ENCODE data around the gene SHCBP1L. TPM values are rescaled to one million over a fixed set of nuclear protein-coding genes. Genes with fewer than 3 reads are reported as not detected.
"Not testable (repeated sequence)": the region's sequence is repeated elsewhere in the genome, so short reads cannot be mapped to it uniquely, and the experiment has no call there.

The SHCBP1L gene
- total RNA-seq, 4 donors from 2014 or later = 1.0 TPM; not detected in 3

DNA sequence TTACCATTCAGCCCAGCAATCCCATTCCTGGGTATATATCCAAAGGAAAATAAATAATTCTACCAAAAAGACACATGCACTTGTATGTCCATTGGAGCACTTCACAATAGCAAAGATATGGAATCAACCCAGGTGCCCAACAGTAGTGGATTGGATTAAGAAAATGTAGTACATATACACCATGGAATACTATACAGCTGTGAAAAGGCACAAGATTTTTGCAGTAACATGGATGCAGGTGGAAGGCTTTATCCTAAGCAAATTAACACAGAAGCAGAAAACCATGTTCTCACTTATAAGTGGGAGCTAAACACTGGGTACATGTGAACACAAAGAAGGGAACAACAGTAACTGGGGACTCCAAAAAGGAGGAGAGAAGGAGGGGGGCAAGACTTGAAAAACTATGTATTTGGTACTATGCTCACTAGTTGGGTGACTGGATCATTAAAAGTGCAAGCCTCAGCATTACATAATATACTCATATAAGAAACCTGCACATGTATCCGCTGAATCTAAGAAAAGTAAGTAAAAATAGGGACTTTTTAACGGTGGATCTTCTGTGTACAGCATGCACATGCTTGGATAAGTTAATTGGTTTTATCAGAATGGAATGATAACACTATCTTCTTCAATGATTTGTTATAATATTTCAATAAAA is 3.9 kb upstream of the SHCBP1L start:
- Histone ChIP-seq H3K36me3 (no peaks in the 10 kb centered on the region), H3K27me3 (peaks cover 0 to 8% of the 10 kb centered on the region in 2 donors), H3K9me3 (no peaks in the 10 kb centered on the region), H3K4me1 (no peaks in the 10 kb centered on the region), H3K4me3 (no peak overlapping the region), H3K27ac (no peak overlapping the region)
- TF ChIP-seq, protein P1, sequence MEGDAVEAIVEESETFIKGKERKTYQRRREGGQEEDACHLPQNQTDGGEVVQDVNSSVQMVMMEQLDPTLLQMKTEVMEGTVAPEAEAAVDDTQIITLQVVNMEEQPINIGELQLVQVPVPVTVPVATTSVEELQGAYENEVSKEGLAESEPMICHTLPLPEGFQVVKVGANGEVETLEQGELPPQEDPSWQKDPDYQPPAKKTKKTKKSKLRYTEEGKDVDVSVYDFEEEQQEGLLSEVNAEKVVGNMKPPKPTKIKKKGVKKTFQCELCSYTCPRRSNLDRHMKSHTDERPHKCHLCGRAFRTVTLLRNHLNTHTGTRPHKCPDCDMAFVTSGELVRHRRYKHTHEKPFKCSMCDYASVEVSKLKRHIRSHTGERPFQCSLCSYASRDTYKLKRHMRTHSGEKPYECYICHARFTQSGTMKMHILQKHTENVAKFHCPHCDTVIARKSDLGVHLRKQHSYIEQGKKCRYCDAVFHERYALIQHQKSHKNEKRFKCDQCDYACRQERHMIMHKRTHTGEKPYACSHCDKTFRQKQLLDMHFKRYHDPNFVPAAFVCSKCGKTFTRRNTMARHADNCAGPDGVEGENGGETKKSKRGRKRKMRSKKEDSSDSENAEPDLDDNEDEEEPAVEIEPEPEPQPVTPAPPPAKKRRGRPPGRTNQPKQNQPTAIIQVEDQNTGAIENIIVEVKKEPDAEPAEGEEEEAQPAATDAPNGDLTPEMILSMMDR (IDR thresholded peaks at IDR 0.05) = no peak
- TF ChIP-seq POLR2A (IDR thresholded peaks at IDR 0.05) = no peak
- DNase-seq = no peak
- intact Hi-C loops (cut with DNase I; ENCODE audit: low total_unique reads) = no loop called here

DNA sequence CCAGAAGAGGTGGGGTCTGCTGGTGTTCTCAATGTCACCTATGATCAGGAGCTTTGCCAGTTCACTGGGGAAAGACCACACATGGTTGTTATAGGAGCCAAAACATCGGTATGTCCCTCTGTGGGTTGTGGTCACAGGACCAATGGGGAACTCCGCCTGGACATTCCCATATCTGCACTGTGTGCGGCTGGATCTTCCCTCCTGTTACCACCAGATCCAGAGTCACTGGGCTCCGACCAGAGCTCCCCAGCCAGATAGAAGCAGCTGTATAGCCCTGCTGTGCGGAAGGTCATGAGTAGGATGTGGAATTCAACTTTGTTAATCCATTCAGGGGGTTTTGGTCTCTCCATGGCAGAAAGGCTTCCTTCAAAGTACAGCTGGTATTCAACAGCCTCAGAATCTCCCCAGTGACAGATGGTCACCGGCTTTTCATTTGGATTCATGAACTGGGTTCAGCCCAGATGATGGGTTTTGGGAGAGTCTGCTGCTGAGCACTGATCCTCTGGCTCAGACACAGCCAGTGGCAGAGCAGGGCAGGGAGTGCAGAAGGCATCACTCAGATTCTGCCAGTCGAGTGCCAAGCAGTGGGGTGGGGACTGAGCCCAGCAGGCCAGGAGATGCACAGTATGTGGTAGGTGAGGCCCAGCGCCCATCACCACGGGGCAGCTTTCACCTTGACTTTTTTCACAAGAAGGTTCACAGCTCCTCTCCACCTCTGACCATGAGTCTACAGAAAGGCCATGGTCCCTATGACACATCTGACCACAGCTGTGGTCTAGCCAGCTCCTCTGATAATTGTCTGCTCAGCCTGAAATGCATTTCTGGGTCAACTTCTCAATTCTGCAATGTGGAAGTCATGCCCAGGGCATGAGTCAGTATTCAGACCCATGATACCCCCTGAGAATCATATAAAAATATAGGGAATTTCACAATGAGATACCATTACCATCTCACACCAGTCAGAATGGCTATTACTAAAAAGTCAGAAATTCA is 2.9 kb upstream of the SHCBP1L start:
- no peak overlapping the region for H3K27ac ChIP-seq
- TF ChIP-seq POLR2A (IDR thresholded peaks at IDR 0.05) = no peak
- TF ChIP-seq, protein P1 (IDR thresholded peaks at IDR 0.05) = no peak
- DNase-seq = no peak
- no peak overlapping the region for H3K4me3 ChIP-seq
- no peaks in the 10 kb centered on the region for H3K9me3 ChIP-seq
- intact Hi-C loops (cut with DNase I; ENCODE audit: low total_unique reads) = no loop called here
- H3K36me3 ChIP-seq = no peaks in the 10 kb centered on the region
- peaks cover 9 to 11% of the 10 kb centered on the region in 2 donors for H3K27me3 ChIP-seq
- no peaks in the 10 kb centered on the region for H3K4me1 ChIP-seq

DNA sequence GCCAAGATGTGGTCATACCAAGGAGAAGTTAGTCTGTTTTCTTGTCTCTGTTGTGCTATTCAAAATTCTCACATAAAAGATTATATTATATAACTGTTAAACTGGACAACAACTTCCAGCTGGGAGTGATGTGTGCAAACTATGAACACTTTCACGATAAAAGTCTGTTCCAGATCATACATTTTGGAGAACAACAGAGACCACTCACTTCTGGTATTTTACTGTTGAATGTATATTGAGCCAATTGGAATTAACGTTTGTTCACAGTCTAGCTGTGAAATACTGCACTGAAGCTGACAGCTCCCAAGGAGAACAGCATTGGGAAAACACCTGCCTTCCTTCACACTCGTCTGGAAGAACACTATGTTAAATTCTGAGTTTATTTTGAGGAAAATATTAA is 860 bp upstream of the SHCBP1L start:
- no peak overlapping the region for H3K4me3 ChIP-seq
- intact Hi-C loops (cut with DNase I; ENCODE audit: low total_unique reads) = no loop called here

DNA sequence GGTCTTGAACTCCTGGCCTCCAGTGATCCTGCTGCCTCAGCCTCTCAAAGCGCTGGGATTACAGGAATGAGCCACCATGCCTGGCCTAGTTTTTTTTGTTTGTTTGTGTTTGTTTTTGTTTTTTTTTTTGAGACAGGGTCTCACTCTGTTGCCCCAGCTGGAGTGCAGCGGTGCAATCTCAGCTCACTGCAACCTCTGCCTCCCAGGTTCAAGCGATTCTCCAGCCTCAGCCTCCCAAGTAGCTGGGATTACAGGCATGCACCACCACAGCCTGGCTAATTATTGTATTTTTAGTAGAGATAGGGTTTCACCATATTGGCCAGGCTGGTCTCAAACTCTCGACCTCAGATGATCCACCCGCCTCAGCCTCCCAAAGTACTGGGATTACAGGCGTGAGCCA is 9.6 kb downstream of the SHCBP1L start:
- H3K9me3 ChIP-seq; H3K27me3 ChIP-seq; DNase-seq; H3K4me3 ChIP-seq; H3K36me3 ChIP-seq; H3K27ac ChIP-seq; intact Hi-C loops (cut with DNase I; ENCODE audit: low total_unique reads); H3K4me1 ChIP-seq: not testable (repeated sequence)

More for the DNA sequence above, 860 bp upstream of the SHCBP1L start:
- Histone ChIP-seq H3K9me3 (no peaks in the 10 kb centered on the region), H3K27ac (no peak overlapping the region), H3K27me3 (peaks cover 11 to 12% of the 10 kb centered on the region in 2 donors), H3K36me3 (no peaks in the 10 kb centered on the region), H3K4me1 (no peaks in the 10 kb centered on the region)
- TF ChIP-seq, protein P1 (IDR thresholded peaks at IDR 0.05) = no peak
- no peak for TF ChIP-seq POLR2A (IDR thresholded peaks at IDR 0.05)
- no peak for DNase-seq

DNA sequence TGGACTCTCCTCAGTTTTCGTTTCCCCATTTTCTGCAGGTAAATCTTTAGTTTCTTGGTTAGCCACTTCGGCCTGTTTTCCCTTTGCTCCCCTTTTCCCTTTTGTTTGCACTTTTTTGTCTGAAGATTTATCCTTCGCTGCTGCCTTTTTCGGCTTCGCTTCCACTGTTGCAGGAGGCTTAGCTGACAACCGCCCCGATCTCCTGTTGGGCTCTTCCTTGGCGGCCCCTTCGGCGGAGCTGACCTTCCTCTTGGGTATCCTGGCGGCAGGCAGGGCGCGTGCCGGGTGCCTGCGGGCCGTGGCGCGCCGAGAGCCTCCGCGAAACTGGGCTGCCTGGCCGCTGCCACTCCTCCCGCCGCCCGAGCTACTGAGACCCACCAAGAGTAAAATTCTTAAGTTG is 10.8 kb downstream of the SHCBP1L start:
- H3K36me3 ChIP-seq; H3K4me3 ChIP-seq; intact Hi-C loops (cut with DNase I; ENCODE audit: low total_unique reads); H3K27me3 ChIP-seq; H3K4me1 ChIP-seq; H3K9me3 ChIP-seq; DNase-seq; H3K27ac ChIP-seq: not testable (repeated sequence)

DNA sequence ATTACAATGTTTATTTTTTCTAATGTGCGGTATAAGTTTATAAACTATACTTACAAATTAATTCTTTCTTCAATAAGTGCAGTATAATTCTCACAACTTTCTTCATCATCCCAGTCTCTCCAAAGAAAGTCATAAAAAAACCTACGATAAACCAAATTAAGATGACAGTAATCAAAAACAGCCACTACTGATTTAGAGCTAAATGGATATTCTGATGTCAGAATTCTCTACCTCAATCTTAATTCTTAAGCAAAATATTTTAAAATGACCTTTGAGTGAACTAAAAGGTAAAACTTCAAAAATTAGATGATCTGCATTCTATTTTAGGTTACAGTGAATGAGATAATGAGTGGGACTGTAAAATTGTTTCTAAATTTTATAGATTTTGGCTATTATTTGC is 13.6 kb downstream of the SHCBP1L start:
- DNase-seq = no peak
- intact Hi-C loops (cut with DNase I; ENCODE audit: low total_unique reads) = no loop called here
- H3K36me3 ChIP-seq = peaks cover 0 to 2% of the 10 kb centered on the region in 2 donors
- H3K4me1 ChIP-seq = no peaks in the 10 kb centered on the region
- no peaks in the 10 kb centered on the region for H3K27me3 ChIP-seq
- H3K4me3 ChIP-seq = no peak overlapping the region
- TF ChIP-seq POLR2A (IDR thresholded peaks at IDR 0.05) = no peak
- TF ChIP-seq, protein P1 (IDR thresholded peaks at IDR 0.05) = no peak
- H3K27ac ChIP-seq = no peak overlapping the region
- H3K9me3 ChIP-seq = no peaks in the 10 kb centered on the region

Measured in uterus (tissue), 4 donors.